ENCODE measurements around the gene ATG4D.

Gene ATG4D

GRCh38 chr19:10575011-10575716 is 31.5 kb downstream of the ATG4D start:
- Histone ChIP-seq H3K4me3 (ENCODE audit: low read length in 2 of 2) (no peak overlapping the region), H3K27me3 (ENCODE audit: control insufficient read depth in 2 of 2, insufficient read depth in 2 of 2, low read length in 2 of 2) (no peaks in the 10 kb centered on the region), H3K36me3 (ENCODE audit: control insufficient read depth in 2 of 2, insufficient read depth in 2 of 2, low read length in 2 of 2) (peaks cover 7 to 11% of the 10 kb centered on the region in 2 donors), H3K9me3 (ENCODE audit: control insufficient read depth in 2 of 2, low read length in 2 of 2) (no peaks in the 10 kb centered on the region), H3K27ac (ENCODE audit: low read depth in 2 of 2, low read length in 2 of 2) (no peak overlapping the region), H3K4me1 (ENCODE audit: control insufficient read depth in 2 of 2, insufficient read depth in 2 of 2, low read length in 2 of 2) (no peaks in the 10 kb centered on the region), H3K9ac (ENCODE audit: low read depth in 1 of 2, low read length in 2 of 2) (no peak overlapping the region)

- H3K27ac ChIP-seq (ENCODE audit: low read depth in 2 of 2, low read length in 2 of 2), result no peak overlapping the region
Observed at GRCh38 chr19:10577951-10578350, 34.2 kb downstream of the ATG4D start.

GRCh38 chr19:10580979-10581631 is 37.4 kb downstream of the ATG4D start:
- Histone ChIP-seq H3K4me3 (ENCODE audit: low read length in 2 of 2) (peak overlapping the region in 1 of 2 donors; percentile 50), H3K27me3 (ENCODE audit: control insufficient read depth in 2 of 2, insufficient read depth in 2 of 2, low read length in 2 of 2) (no peaks in the 10 kb centered on the region), H3K36me3 (ENCODE audit: control insufficient read depth in 2 of 2, insufficient read depth in 2 of 2, low read length in 2 of 2) (peaks cover 18 to 29% of the 10 kb centered on the region in 2 donors), H3K4me1 (ENCODE audit: control insufficient read depth in 2 of 2, insufficient read depth in 2 of 2, low read length in 2 of 2) (peaks cover 0 to 3% of the 10 kb centered on the region in 2 donors), H3K9ac (ENCODE audit: low read depth in 1 of 2, low read length in 2 of 2) (no peak overlapping the region), H3K27ac (ENCODE audit: low read depth in 2 of 2, low read length in 2 of 2) (no peak overlapping the region), H3K9me3 (ENCODE audit: control insufficient read depth in 2 of 2, low read length in 2 of 2) (no peaks in the 10 kb centered on the region)

More at GRCh38 chr19:10577951-10578350, 34.2 kb downstream of the ATG4D start:
- Histone ChIP-seq H3K4me1 (ENCODE audit: control insufficient read depth in 2 of 2, insufficient read depth in 2 of 2, low read length in 2 of 2) (peaks cover 0 to 3% of the 10 kb centered on the region in 2 donors), H3K9ac (ENCODE audit: low read depth in 1 of 2, low read length in 2 of 2) (no peak overlapping the region), H3K4me3 (ENCODE audit: low read length in 2 of 2) (no peak overlapping the region), H3K27me3 (ENCODE audit: control insufficient read depth in 2 of 2, insufficient read depth in 2 of 2, low read length in 2 of 2) (no peaks in the 10 kb centered on the region), H3K9me3 (ENCODE audit: control insufficient read depth in 2 of 2, low read length in 2 of 2) (no peaks in the 10 kb centered on the region), H3K36me3 (ENCODE audit: control insufficient read depth in 2 of 2, insufficient read depth in 2 of 2, low read length in 2 of 2) (peaks cover 15 to 22% of the 10 kb centered on the region in 2 donors)

- no peak overlapping the region for H3K9ac ChIP-seq (ENCODE audit: low read depth in 1 of 2, low read length in 2 of 2)
- H3K36me3 ChIP-seq (ENCODE audit: control insufficient read depth in 2 of 2, insufficient read depth in 2 of 2, low read length in 2 of 2), result peaks cover 18 to 29% of the 10 kb centered on the region in 2 donors
- H3K4me1 ChIP-seq (ENCODE audit: control insufficient read depth in 2 of 2, insufficient read depth in 2 of 2, low read length in 2 of 2), result peaks cover 0 to 3% of the 10 kb centered on the region in 2 donors
- no peak overlapping the region for H3K4me3 ChIP-seq (ENCODE audit: low read length in 2 of 2)
- no peaks in the 10 kb centered on the region for H3K27me3 ChIP-seq (ENCODE audit: control insufficient read depth in 2 of 2, insufficient read depth in 2 of 2, low read length in 2 of 2)
- no peaks in the 10 kb centered on the region for H3K9me3 ChIP-seq (ENCODE audit: control insufficient read depth in 2 of 2, low read length in 2 of 2)
- no peak overlapping the region for H3K27ac ChIP-seq (ENCODE audit: low read depth in 2 of 2, low read length in 2 of 2)
Observed at GRCh38 chr19:10582091-10582490, 38.4 kb downstream of the ATG4D start.

- Histone ChIP-seq H3K27ac (ENCODE audit: low read depth in 2 of 2, low read length in 2 of 2) (no peak overlapping the region), H3K9me3 (ENCODE audit: control insufficient read depth in 2 of 2, low read length in 2 of 2) (no peaks in the 10 kb centered on the region), H3K36me3 (ENCODE audit: control insufficient read depth in 2 of 2, insufficient read depth in 2 of 2, low read length in 2 of 2) (peaks cover 13 to 26% of the 10 kb centered on the region in 2 donors), H3K9ac (ENCODE audit: low read depth in 1 of 2, low read length in 2 of 2) (no peak overlapping the region), H3K27me3 (ENCODE audit: control insufficient read depth in 2 of 2, insufficient read depth in 2 of 2, low read length in 2 of 2) (no peaks in the 10 kb centered on the region), H3K4me1 (ENCODE audit: control insufficient read depth in 2 of 2, insufficient read depth in 2 of 2, low read length in 2 of 2) (peaks cover 0 to 3% of the 10 kb centered on the region in 2 donors), H3K4me3 (ENCODE audit: low read length in 2 of 2) (no peak overlapping the region)
Observed at GRCh38 chr19:10583036-10583776, 39.5 kb downstream of the ATG4D start.

- no peak overlapping the region for H3K27ac ChIP-seq (ENCODE audit: low read depth in 2 of 2, low read length in 2 of 2)
- H3K9me3 ChIP-seq (ENCODE audit: control insufficient read depth in 2 of 2, low read length in 2 of 2), result no peaks in the 10 kb centered on the region
- no peaks in the 10 kb centered on the region for H3K4me1 ChIP-seq (ENCODE audit: control insufficient read depth in 2 of 2, insufficient read depth in 2 of 2, low read length in 2 of 2)
- no peaks in the 10 kb centered on the region for H3K27me3 ChIP-seq (ENCODE audit: control insufficient read depth in 2 of 2, insufficient read depth in 2 of 2, low read length in 2 of 2)
- peak overlapping the region; percentile 68 to 83 for H3K4me3 ChIP-seq (ENCODE audit: low read length in 2 of 2)
- peaks cover 8 to 12% of the 10 kb centered on the region in 2 donors for H3K36me3 ChIP-seq (ENCODE audit: control insufficient read depth in 2 of 2, insufficient read depth in 2 of 2, low read length in 2 of 2)
- peak overlapping the region; percentile 75 to 79 for H3K9ac ChIP-seq (ENCODE audit: low read depth in 1 of 2, low read length in 2 of 2)
Observed at GRCh38 chr19:10586396-10586795, 42.7 kb downstream of the ATG4D start.

- Histone ChIP-seq H3K36me3 (ENCODE audit: control insufficient read depth in 2 of 2, insufficient read depth in 2 of 2, low read length in 2 of 2) (peaks cover 4 to 6% of the 10 kb centered on the region in 2 donors), H3K4me1 (ENCODE audit: control insufficient read depth in 2 of 2, insufficient read depth in 2 of 2, low read length in 2 of 2) (no peaks in the 10 kb centered on the region), H3K4me3 (ENCODE audit: low read length in 2 of 2) (peak within 1 kb of the TSS; percentile 68 to 83), H3K9ac (ENCODE audit: low read depth in 1 of 2, low read length in 2 of 2) (peak within 1 kb of the TSS; percentile 75 to 79), H3K27me3 (ENCODE audit: control insufficient read depth in 2 of 2, insufficient read depth in 2 of 2, low read length in 2 of 2) (no peaks in the 10 kb centered on the region), H3K9me3 (ENCODE audit: control insufficient read depth in 2 of 2, low read length in 2 of 2) (no peaks in the 10 kb centered on the region), H3K27ac (ENCODE audit: low read depth in 2 of 2, low read length in 2 of 2) (peak within 1 kb of the TSS; percentile 31 to 67)
Observed at GRCh38 chr19:10587022-10587838, 43.5 kb downstream of the ATG4D start, which contains the start of gene AP1M2. Gene AP1M2 (minus strand): TSS chr19:10587312. CDS start chr19:10587231, 81 bp downstream.

- Histone ChIP-seq H3K4me1 (ENCODE audit: control insufficient read depth in 2 of 2, insufficient read depth in 2 of 2, low read length in 2 of 2) (no peaks in the 10 kb centered on the region), H3K9ac (ENCODE audit: low read depth in 1 of 2, low read length in 2 of 2) (no peak overlapping the region), H3K36me3 (ENCODE audit: control insufficient read depth in 2 of 2, insufficient read depth in 2 of 2, low read length in 2 of 2) (peaks cover 4 to 6% of the 10 kb centered on the region in 2 donors), H3K27me3 (ENCODE audit: control insufficient read depth in 2 of 2, insufficient read depth in 2 of 2, low read length in 2 of 2) (no peaks in the 10 kb centered on the region), H3K9me3 (ENCODE audit: control insufficient read depth in 2 of 2, low read length in 2 of 2) (no peaks in the 10 kb centered on the region), H3K4me3 (ENCODE audit: low read length in 2 of 2) (no peak overlapping the region), H3K27ac (ENCODE audit: low read depth in 2 of 2, low read length in 2 of 2) (no peak overlapping the region)
Observed at GRCh38 chr19:10587839-10588150, 44.1 kb downstream of the ATG4D start.

- no peaks in the 10 kb centered on the region for H3K4me1 ChIP-seq (ENCODE audit: control insufficient read depth in 2 of 2, insufficient read depth in 2 of 2, low read length in 2 of 2)
- no peak overlapping the region for H3K9ac ChIP-seq (ENCODE audit: low read depth in 1 of 2, low read length in 2 of 2)
- no peaks in the 10 kb centered on the region for H3K27me3 ChIP-seq (ENCODE audit: control insufficient read depth in 2 of 2, insufficient read depth in 2 of 2, low read length in 2 of 2)
- no peaks in the 10 kb centered on the region for H3K36me3 ChIP-seq (ENCODE audit: control insufficient read depth in 2 of 2, insufficient read depth in 2 of 2, low read length in 2 of 2)
- no peak overlapping the region for H3K4me3 ChIP-seq (ENCODE audit: low read length in 2 of 2)
- no peaks in the 10 kb centered on the region for H3K9me3 ChIP-seq (ENCODE audit: control insufficient read depth in 2 of 2, low read length in 2 of 2)
- H3K27ac ChIP-seq (ENCODE audit: low read depth in 2 of 2, low read length in 2 of 2), result no peak overlapping the region
Observed at GRCh38 chr19:10593148-10593547, 49.4 kb downstream of the ATG4D start.
